Skin of body (tissue), 2 donors: ENCODE results near the gene CDKN3. TPM values are rescaled to one million over a fixed set of nuclear protein-coding genes. Genes with fewer than 3 reads are reported as not detected.
"Not testable (repeated sequence)": the region's sequence is repeated elsewhere in the genome, so short reads cannot be mapped to it uniquely, and the experiment has no call there.

Experiments used
- DNase-seq: peaks from one replicate; lab custom pipeline; 2025; lab: John Stamatoyannopoulos, UW
- total RNA-seq: library from RNA; depleted of rRNA; stranded (reverse); fragments of >200 nt; gene quantifications from one replicate; pipeline ENCODE4 v1.2.3, GENCODE V29; 2014

CDKN3 gene
- total RNA-seq, 1 donor from 2014 or later: 13.3 TPM

DNA sequence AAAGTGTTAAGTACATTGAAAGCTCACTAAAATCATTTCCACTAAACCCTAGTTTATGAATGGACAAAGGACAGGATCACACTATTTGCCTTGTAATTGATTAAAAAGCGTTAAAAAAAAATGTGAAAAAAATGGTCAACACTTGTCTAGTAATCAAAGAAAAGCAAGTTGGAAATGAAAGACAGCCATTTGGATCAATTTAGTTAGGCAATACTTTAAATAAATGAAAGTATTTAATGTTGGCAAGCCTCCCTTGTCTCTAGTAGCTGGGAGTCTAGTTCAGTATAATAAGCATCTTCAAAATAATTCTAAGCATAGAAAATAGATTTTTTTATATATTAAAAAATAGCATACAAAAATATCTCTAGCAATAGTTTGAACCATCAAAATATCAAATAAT lies 58.6 kb downstream of the CDKN3 start:
- no peak for DNase-seq

DNA sequence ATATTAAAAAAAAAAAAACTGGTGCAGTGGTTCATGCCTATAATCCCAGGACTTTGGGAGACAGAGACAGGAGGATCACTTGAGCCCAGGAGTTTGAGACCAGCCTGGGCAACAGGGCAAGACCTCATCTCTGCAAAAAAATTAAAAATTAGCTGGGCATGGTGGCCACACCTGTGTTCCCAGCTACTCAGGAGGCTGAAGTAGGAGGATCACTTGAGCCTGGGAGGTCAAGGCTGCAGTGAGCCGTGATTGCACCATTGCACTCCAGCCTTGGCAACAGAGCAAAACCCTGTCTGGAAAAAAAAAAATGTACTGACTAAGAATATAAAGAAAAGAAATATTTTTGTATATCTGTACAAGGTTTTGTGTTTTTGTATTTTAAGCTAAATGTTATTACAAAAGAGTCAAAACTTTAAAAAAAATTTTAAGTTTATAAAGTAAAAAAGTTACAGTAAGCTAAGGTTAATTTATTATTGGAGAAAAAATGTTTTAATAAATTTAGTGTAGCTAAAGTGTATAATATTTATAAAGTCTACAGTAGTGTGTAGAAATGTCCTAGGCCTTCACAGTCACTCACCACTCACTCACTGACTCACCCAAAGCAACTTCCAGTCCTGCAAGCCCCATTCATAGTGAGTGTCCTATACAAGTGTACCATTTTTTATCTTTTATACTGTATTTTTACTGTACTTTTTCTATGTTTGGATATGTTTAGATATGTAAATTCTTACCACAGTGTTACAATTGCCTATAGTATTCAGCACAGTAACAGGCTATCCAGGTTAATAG lies 60.2 kb downstream of the CDKN3 start:
- DNase-seq: not testable (repeated sequence)

DNA sequence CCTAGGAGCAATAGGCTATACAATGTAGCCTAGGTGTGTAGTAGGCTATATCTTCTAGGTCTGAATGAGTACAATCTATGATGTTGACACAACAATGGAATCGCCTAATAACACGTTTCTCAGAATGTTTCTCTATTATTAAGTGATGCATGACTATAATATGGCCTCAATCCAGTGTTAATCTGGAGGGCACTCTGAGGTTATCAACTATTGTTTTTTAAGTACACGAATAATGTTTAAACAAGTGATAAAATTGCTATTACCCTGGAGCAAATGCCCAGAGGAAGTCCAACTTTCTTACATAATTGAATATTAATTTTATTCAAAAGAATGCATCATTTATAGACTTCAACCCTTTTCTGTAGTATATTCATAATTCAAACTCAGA lies 60.8 kb downstream of the CDKN3 start:
- no peak for DNase-seq

DNA sequence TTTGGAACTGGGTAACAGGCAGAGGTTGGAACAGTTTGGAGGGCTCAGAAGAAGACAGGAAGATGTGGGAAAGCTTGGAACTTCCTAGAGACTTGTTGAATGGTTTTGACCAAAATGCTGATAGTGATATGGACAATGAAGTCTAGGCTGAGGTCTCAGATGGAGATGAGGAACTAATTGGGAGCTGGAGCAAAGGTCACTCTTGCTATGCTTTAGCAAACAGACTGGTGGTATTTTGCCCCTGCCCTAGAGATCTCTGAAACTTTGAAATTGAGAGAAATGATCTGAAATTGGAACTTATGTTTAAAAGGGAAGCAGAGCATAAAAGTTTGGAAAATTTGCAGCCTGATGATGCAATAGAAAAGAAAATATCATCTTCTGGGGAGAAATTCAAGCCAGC lies 61.7 kb downstream of the CDKN3 start:
- DNase-seq: not testable (repeated sequence)

DNA sequence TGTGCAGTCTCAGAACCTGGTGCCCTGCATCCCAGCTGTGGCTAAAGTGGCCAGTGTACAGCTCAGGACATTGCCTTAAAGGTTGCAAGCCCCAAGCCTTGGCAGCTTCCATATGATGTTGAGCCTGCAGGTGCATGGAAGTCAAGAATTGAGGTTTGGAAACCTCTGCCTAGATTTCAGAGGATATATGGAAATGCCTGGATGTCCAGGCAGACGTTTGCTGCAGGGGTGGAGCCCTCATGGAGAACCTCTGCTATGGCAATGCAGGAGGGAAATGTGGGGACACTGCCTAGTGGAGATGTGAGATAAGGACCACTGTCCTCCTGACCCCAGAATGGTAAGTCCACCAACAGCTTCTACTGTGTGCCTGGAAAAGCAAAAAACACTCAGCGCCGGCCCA lies 62.3 kb downstream of the CDKN3 start:
- no peak for DNase-seq

DNA sequence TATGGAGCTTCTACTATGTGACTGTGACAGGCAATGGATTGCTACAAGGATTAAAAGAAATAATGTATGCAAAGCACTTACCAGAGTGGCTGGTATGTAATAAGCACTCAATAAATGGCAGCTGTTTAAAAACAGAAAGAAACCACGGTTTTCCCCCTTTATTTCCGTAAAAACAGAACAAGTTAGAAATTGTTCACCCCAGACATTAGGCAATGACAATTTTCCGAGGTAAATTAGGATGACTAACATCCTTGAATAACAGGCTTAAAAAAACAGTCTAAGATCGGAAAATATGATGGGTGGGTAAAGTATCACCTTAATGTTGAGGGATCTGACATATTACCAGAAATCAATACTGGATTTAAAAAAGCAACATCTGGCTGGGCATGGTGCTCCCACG lies 65.2 kb downstream of the CDKN3 start:
- DNase-seq: no peak

DNA sequence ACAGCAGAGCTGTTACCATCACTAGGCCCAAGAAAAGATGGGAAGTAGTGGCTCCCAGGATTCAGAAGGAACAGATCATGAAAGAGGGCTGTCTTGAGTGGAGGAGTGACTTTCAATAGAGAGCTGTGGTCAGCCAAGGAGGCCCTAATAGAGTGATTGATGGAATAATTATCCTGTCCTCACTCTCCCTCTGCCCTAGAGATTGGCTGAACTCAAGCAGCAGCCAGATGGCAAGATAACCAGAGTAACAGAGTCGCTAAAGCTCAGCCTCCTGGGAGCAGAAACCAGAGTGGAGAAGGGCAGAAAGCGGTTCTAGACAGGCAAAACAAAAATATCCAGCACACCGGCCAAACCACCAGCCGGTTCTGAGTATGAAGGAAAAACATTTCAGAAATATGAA lies 68.8 kb downstream of the CDKN3 start:
- no peak for DNase-seq

DNA sequence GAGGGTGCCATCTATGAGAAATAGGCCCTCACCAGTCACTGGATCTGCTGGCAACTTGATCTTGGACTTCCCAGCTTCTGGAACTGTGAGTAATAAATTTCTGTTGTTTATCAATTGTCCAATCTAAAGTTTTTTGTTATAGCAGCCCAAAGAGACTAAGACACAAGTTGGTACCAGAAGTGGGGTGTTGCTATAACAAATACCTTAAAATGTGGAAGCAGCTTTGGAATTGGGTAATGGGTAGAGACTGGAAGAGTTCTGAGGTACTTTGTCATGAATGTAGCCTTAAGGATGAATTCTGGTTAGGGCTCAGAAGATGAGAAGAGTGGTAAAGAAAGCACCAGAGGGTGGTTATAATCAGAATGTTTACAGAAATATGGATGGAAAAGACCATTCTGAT lies 70.5 kb downstream of the CDKN3 start:
- no peak for DNase-seq

Other genes starting within 250 kb of the CDKN3 start
- gene CNIH1, start 44.4 kb downstream of the CDKN3 start, total RNA-seq: 40.2 TPM
- gene GMFB, start 92.0 kb downstream of the CDKN3 start, total RNA-seq: 62.3 TPM
- gene CGRRF1, start 112.9 kb downstream of the CDKN3 start, total RNA-seq: 10.7 TPM
- 41.9 TPM for gene SAMD4A, start 170.1 kb downstream of the CDKN3 start, total RNA-seq